NB4 (cell line): ENCODE data around the gene CFAP100.

Experiments used
- POLR2A ChIP-seq: IDR thresholded peaks from 2 replicates; pipeline ENCODE4 v1.6.1; 2011; ENCODE audit warnings: mild to moderate bottlenecking; ENCODE audit not compliant: insufficient read length; ENCODE audit errors: extremely low read depth
- TF ChIP-seq, protein P1 (sequence below): IDR thresholded peaks from one replicate; pipeline ENCODE4 v1.5.1; 2012; ENCODE audit warnings: low read depth, low read length
- TF ChIP-seq, protein P2 (sequence below): IDR thresholded peaks from 2 replicates; pipeline ENCODE4 v1.6.1; 2011; ENCODE audit warnings: low read depth, low read length

DNA sequence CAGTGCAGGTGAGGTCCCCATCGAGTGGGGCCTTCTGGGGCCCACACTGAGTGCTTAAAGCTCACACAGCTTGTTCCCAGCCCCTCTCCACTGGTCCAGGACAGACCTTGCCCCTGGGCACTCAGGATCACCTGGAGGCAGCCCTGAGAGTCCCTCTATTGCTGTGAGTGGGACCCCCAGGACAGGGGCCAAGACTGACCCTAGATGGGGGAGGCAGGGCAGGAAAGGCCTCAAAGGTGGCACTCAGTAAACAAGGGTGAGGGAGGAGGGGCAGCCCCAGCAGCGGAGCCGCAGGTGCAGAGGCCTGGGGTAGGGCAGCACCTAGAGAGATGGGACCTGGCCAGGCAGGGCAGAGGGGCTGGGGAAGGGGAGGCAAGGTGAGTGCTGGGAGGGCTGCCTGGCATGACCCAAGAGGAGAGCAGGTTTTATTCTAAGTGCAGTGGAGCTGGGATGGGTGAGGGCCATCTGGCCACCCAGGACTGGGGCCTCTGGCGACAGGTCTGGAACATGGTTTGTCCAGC lies 27.9 kb downstream of the CFAP100 start:
- no peak for TF ChIP-seq POLR2A
- TF ChIP-seq, protein P1, sequence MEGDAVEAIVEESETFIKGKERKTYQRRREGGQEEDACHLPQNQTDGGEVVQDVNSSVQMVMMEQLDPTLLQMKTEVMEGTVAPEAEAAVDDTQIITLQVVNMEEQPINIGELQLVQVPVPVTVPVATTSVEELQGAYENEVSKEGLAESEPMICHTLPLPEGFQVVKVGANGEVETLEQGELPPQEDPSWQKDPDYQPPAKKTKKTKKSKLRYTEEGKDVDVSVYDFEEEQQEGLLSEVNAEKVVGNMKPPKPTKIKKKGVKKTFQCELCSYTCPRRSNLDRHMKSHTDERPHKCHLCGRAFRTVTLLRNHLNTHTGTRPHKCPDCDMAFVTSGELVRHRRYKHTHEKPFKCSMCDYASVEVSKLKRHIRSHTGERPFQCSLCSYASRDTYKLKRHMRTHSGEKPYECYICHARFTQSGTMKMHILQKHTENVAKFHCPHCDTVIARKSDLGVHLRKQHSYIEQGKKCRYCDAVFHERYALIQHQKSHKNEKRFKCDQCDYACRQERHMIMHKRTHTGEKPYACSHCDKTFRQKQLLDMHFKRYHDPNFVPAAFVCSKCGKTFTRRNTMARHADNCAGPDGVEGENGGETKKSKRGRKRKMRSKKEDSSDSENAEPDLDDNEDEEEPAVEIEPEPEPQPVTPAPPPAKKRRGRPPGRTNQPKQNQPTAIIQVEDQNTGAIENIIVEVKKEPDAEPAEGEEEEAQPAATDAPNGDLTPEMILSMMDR: no peak
- TF ChIP-seq, protein P2, sequence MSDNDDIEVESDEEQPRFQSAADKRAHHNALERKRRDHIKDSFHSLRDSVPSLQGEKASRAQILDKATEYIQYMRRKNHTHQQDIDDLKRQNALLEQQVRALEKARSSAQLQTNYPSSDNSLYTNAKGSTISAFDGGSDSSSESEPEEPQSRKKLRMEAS: no peak
